Uterus (tissue), 2 donors: ENCODE results near the gene ERGIC1.

ENCODE experiments used
- POLR2A ChIP-seq, 2 donors: fragments of 450-650 bp; IDR thresholded peaks; one replicate each; pipeline ENCODE4 v1.6.1; 2016; ENCODE audit warnings: antibody characterized with exemption in 2 of 2, mild to moderate bottlenecking in 1 of 2, moderate library complexity in 1 of 2
- TF ChIP-seq, protein P1 (sequence below), 4 experiments: fragments of 200-600 bp in 2 of 4; fragments of 450-650 bp in 2 of 4; sonication (generic) in 2 of 4; IDR thresholded peaks; one replicate each; pipeline ENCODE4 v1.5.1; 2016 to 2019; ENCODE audit warnings: antibody characterized with exemption in 4 of 4, mild to moderate bottlenecking in 2 of 4, moderate library complexity in 1 of 4

DNA sequence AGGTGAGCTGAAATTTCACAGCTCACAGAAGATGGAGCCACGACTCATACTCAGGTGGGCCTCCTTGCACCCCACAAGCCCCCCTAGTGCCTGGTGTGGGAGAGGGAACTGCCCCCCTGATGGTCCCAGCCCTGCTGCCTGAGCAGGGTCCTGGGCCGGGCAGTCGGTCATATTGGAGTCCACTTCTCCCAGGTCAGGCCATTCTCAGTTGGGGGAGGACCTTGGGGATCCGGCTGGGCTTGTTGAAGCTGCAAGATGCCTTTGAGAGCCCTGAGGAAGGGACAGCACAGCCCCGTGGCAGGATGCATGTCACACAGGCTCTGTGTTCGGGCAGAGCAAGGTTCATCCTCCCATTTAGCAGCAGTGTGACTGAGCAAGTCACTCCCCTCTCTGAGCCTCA lies 56.6 kb downstream of the ERGIC1 start:
- no peak for TF ChIP-seq POLR2A (IDR thresholded peaks at IDR 0.05)
- TF ChIP-seq, protein P1, sequence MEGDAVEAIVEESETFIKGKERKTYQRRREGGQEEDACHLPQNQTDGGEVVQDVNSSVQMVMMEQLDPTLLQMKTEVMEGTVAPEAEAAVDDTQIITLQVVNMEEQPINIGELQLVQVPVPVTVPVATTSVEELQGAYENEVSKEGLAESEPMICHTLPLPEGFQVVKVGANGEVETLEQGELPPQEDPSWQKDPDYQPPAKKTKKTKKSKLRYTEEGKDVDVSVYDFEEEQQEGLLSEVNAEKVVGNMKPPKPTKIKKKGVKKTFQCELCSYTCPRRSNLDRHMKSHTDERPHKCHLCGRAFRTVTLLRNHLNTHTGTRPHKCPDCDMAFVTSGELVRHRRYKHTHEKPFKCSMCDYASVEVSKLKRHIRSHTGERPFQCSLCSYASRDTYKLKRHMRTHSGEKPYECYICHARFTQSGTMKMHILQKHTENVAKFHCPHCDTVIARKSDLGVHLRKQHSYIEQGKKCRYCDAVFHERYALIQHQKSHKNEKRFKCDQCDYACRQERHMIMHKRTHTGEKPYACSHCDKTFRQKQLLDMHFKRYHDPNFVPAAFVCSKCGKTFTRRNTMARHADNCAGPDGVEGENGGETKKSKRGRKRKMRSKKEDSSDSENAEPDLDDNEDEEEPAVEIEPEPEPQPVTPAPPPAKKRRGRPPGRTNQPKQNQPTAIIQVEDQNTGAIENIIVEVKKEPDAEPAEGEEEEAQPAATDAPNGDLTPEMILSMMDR (IDR thresholded peaks at IDR 0.05), result no peak
